K562 (cell line): Measurements from ENCODE around the gene DBX1. TPM values are rescaled to one million over a fixed set of nuclear protein-coding genes. Genes with fewer than 3 reads are reported as not detected.

ENCODE experiments used
- NR1H2 ChIP-seq: sonication (generic); formaldehyde crosslinking; IDR thresholded peaks from 2 replicates; pipeline ENCODE4 v1.4.0; 2020; ENCODE audit warnings: mild to moderate bottlenecking, missing genetic modification reagents
- RBM34 ChIP-seq: fragments of 200-400 bp; formaldehyde crosslinking; IDR thresholded peaks from 2 replicates; pipeline ENCODE4 v1.6.1; 2018; ENCODE audit warnings: low read length, borderline replicate concordance; ENCODE audit not compliant: insufficient read depth
- ZNF124 ChIP-seq: sonication (generic); formaldehyde crosslinking; IDR thresholded peaks from 2 replicates; pipeline ENCODE4 v1.8.1; 2022; ENCODE audit warnings: missing genetic modification reagents
- polyA plus RNA-seq, 8 experiments: library from polyadenylated mRNA; depleted of rRNA in 4 of 8; stranded (reverse) in 5 of 8; unstranded in 3 of 8; fragments of >200 nt; fragmentation: Nextera tagmentation in 2 of 8; fragmentation: Illumina TruSeq in 1 of 8; extraction: Ambion mirVana in 2 of 8; extraction: Trizol in 1 of 8; gene quantifications; 2 replicates each; pipeline versions ENCODE4 v1.2.1 to v1.2.3, GENCODE V29; 2011 to 2014; ENCODE audit warnings: inconsistent platforms in 1 of 8, missing spikeins in 1 of 8
- total RNA-seq, 7 experiments: library from RNA; depleted of rRNA in 6 of 7; stranded (reverse); fragments of >200 nt in 6 of 7; fragmentation: Illumina TruSeq in 2 of 7; extraction: Trizol in 2 of 7; gene quantifications; 2 replicates each; pipeline versions ENCODE4 v1.2.1 to v1.2.3, GENCODE V29; 2011 to 2021; ENCODE audit warnings: low replicate concordance in 1 of 7
- TF ChIP-seq, protein P1 (sequence below): fragments of 200-600 bp; sonication (generic); IDR thresholded peaks from one replicate; pipeline ENCODE4 v1.6.1; 2012; ENCODE audit warnings: mild to moderate bottlenecking, low read depth, low read length, inconsistent platforms

Gene DBX1
- total and polyA plus RNA-seq, 9 of the 15 experiments (the other 6 are each of a cell fraction or from before 2014, with no cell fraction given) = not detected

- TF ChIP-seq, protein P1, sequence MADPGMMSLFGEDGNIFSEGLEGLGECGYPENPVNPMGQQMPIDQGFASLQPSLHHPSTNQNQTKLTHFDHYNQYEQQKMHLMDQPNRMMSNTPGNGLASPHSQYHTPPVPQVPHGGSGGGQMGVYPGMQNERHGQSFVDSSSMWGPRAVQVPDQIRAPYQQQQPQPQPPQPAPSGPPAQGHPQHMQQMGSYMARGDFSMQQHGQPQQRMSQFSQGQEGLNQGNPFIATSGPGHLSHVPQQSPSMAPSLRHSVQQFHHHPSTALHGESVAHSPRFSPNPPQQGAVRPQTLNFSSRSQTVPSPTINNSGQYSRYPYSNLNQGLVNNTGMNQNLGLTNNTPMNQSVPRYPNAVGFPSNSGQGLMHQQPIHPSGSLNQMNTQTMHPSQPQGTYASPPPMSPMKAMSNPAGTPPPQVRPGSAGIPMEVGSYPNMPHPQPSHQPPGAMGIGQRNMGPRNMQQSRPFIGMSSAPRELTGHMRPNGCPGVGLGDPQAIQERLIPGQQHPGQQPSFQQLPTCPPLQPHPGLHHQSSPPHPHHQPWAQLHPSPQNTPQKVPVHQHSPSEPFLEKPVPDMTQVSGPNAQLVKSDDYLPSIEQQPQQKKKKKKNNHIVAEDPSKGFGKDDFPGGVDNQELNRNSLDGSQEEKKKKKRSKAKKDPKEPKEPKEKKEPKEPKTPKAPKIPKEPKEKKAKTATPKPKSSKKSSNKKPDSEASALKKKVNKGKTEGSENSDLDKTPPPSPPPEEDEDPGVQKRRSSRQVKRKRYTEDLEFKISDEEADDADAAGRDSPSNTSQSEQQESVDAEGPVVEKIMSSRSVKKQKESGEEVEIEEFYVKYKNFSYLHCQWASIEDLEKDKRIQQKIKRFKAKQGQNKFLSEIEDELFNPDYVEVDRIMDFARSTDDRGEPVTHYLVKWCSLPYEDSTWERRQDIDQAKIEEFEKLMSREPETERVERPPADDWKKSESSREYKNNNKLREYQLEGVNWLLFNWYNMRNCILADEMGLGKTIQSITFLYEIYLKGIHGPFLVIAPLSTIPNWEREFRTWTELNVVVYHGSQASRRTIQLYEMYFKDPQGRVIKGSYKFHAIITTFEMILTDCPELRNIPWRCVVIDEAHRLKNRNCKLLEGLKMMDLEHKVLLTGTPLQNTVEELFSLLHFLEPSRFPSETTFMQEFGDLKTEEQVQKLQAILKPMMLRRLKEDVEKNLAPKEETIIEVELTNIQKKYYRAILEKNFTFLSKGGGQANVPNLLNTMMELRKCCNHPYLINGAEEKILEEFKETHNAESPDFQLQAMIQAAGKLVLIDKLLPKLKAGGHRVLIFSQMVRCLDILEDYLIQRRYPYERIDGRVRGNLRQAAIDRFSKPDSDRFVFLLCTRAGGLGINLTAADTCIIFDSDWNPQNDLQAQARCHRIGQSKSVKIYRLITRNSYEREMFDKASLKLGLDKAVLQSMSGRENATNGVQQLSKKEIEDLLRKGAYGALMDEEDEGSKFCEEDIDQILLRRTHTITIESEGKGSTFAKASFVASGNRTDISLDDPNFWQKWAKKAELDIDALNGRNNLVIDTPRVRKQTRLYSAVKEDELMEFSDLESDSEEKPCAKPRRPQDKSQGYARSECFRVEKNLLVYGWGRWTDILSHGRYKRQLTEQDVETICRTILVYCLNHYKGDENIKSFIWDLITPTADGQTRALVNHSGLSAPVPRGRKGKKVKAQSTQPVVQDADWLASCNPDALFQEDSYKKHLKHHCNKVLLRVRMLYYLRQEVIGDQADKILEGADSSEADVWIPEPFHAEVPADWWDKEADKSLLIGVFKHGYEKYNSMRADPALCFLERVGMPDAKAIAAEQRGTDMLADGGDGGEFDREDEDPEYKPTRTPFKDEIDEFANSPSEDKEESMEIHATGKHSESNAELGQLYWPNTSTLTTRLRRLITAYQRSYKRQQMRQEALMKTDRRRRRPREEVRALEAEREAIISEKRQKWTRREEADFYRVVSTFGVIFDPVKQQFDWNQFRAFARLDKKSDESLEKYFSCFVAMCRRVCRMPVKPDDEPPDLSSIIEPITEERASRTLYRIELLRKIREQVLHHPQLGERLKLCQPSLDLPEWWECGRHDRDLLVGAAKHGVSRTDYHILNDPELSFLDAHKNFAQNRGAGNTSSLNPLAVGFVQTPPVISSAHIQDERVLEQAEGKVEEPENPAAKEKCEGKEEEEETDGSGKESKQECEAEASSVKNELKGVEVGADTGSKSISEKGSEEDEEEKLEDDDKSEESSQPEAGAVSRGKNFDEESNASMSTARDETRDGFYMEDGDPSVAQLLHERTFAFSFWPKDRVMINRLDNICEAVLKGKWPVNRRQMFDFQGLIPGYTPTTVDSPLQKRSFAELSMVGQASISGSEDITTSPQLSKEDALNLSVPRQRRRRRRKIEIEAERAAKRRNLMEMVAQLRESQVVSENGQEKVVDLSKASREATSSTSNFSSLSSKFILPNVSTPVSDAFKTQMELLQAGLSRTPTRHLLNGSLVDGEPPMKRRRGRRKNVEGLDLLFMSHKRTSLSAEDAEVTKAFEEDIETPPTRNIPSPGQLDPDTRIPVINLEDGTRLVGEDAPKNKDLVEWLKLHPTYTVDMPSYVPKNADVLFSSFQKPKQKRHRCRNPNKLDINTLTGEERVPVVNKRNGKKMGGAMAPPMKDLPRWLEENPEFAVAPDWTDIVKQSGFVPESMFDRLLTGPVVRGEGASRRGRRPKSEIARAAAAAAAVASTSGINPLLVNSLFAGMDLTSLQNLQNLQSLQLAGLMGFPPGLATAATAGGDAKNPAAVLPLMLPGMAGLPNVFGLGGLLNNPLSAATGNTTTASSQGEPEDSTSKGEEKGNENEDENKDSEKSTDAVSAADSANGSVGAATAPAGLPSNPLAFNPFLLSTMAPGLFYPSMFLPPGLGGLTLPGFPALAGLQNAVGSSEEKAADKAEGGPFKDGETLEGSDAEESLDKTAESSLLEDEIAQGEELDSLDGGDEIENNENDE = no peak
- TF ChIP-seq ZNF124 (CRISPR knock-in tag) (no peak), RBM34 (no peak), NR1H2 (no peak)
These were observed 33.0 kb upstream of the DBX1 start (continued) for GRCh38 chr11:20193307-20193706.
